ENCODE results near the gene ATP5F1E. TPM values are rescaled to one million over a fixed set of nuclear protein-coding genes. Genes with fewer than 3 reads are reported as not detected.

ATP5F1E gene
- total RNA-seq, 1 donor from 2014 or later: 94.4 TPM

DNA sequence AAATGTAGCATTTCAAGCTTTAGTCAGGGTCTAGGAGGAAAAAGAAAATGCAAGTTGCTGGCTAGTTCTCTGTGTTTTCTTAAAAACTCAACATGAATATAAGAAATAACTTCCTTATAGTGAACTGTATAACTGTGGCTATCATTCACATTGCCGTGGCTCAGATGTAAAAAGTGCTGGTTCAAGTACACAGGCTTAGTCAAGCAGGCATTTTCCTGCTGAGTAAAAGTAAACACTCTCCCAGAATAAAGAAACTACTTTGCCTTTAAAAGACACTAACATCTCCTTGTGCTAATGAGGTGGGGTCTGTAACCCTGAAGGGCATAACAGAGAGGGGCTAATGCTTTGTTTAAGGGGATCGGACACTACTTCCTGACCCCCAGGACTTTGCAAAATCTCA lies 3.3 kb downstream of the ATP5F1E start:
- peaks cover 64% of the 10 kb centered on the region for H4K20me1 ChIP-seq (ENCODE audit: insufficient read depth, low read length)
- H3K36me3 ChIP-seq (ENCODE audit: insufficient read depth, low read length): peaks cover 38% of the 10 kb centered on the region
- H3K4me3 ChIP-seq (ENCODE audit: insufficient read depth, low read depth, low read length): peak overlapping the region; percentile 45
- peaks cover 82% of the 10 kb centered on the region for H3K79me2 ChIP-seq (ENCODE audit: insufficient read depth, low read length)
- Mint-ChIP-seq H3K4me3 (ENCODE audit: unreplicated experiment) (peak overlapping the region; percentile 92), H3K36me3 (ENCODE audit: low read depth, unreplicated experiment) (peaks cover 10% of the 10 kb centered on the region), H3K9me3 (ENCODE audit: unreplicated experiment) (no peaks in the 10 kb centered on the region), H3K27me3 (ENCODE audit: low read depth, unreplicated experiment) (no peaks in the 10 kb centered on the region), H3K4me1 (ENCODE audit: low read depth, unreplicated experiment) (peaks cover 44% of the 10 kb centered on the region), H3K27ac (ENCODE audit: unreplicated experiment) (no peak overlapping the region)
- no peak for FAIRE-seq
- H3K9me3 ChIP-seq (ENCODE audit: insufficient read depth, low read depth, low read length): no peaks in the 10 kb centered on the region
- peaks cover 37% of the 10 kb centered on the region for H3K4me1 ChIP-seq (ENCODE audit: insufficient read depth, low read length)
- TF ChIP-seq EZH2 (IDR thresholded peaks at IDR 0.05; ENCODE audit: insufficient read depth, low read length): no peak
- no peak for TF ChIP-seq CTCF (IDR thresholded peaks at IDR 0.05; ENCODE audit: insufficient read depth, low read depth, low read length)
- DNase-seq (ENCODE audit: low read depth): no peak
- peak overlapping the region; percentile 92 for H3K4me2 ChIP-seq (ENCODE audit: low read length)
- H3K27ac ChIP-seq (ENCODE audit: low read depth, low read length): peak overlapping the region; percentile 29
- H3K9ac ChIP-seq (ENCODE audit: low read length): peak overlapping the region; percentile 71
- no peaks in the 10 kb centered on the region for H3K27me3 ChIP-seq (ENCODE audit: insufficient read depth, low read length)
- no peak overlapping the region for H2AFZ ChIP-seq (ENCODE audit: low read depth, low read length)

GRCh38 chr20:59027741-59028320 lies 4.3 kb downstream of the ATP5F1E start:
- Mint-ChIP-seq H3K4me1 (ENCODE audit: low read depth, unreplicated experiment) (peaks cover 41% of the 10 kb centered on the region), H3K4me3 (ENCODE audit: unreplicated experiment) (no peak overlapping the region), H3K27ac (ENCODE audit: unreplicated experiment) (peak overlapping the region; percentile 9), H3K9me3 (ENCODE audit: unreplicated experiment) (no peaks in the 10 kb centered on the region), H3K36me3 (ENCODE audit: low read depth, unreplicated experiment) (peaks cover 11% of the 10 kb centered on the region), H3K27me3 (ENCODE audit: low read depth, unreplicated experiment) (no peaks in the 10 kb centered on the region)
- no peaks in the 10 kb centered on the region for H3K9me3 ChIP-seq (ENCODE audit: insufficient read depth, low read depth, low read length)
- H3K4me2 ChIP-seq (ENCODE audit: low read length): peak overlapping the region; percentile 92
- no peak for FAIRE-seq
- peak overlapping the region; percentile 49 for H3K9ac ChIP-seq (ENCODE audit: low read length)
- H3K4me1 ChIP-seq (ENCODE audit: insufficient read depth, low read length): peaks cover 37% of the 10 kb centered on the region
- no peaks in the 10 kb centered on the region for H3K27me3 ChIP-seq (ENCODE audit: insufficient read depth, low read length)
- TF ChIP-seq CTCF (IDR thresholded peaks at IDR 0.05; ENCODE audit: insufficient read depth, low read depth, low read length) (no peak), EZH2 (IDR thresholded peaks at IDR 0.05; ENCODE audit: insufficient read depth, low read length) (no peak)
- H4K20me1 ChIP-seq (ENCODE audit: insufficient read depth, low read length): peaks cover 64% of the 10 kb centered on the region
- H3K4me3 ChIP-seq (ENCODE audit: insufficient read depth, low read depth, low read length): peak overlapping the region; percentile 36
- peak; percentile 84 for DNase-seq (ENCODE audit: low read depth)
- H3K36me3 ChIP-seq (ENCODE audit: insufficient read depth, low read length): peaks cover 38% of the 10 kb centered on the region
- no peak overlapping the region for H2AFZ ChIP-seq (ENCODE audit: low read depth, low read length)
- H3K27ac ChIP-seq (ENCODE audit: low read depth, low read length): peak overlapping the region; percentile 39
- H3K79me2 ChIP-seq (ENCODE audit: insufficient read depth, low read length): peaks cover 87% of the 10 kb centered on the region

Data from astrocyte (in vitro differentiated cells and primary cell).